Measurements from ENCODE around the gene MLF2.

GRCh38 chr12:6724409-6724797 is 28.5 kb downstream of the MLF2 start:
- TF ChIP-seq CTCF (IDR thresholded peaks at IDR 0.05), result no peak
- no peak for TF ChIP-seq EZH2 (IDR thresholded peaks at IDR 0.05)
- TF ChIP-seq EZH2phosphoT487 (IDR thresholded peaks at IDR 0.05), result no peak

Measured in neural progenitor cell (in vitro differentiated cells).